Gastrocnemius medialis (tissue), 4 donors: ENCODE data around the gene DAPK3. TPM values are rescaled to one million over a fixed set of nuclear protein-coding genes. Genes with fewer than 3 reads are reported as not detected.

ENCODE experiments used
- ATAC-seq, 2 donors: fragments of 150-250 bp; one replicate each; pipeline ENCODE4 v1.9.1; 2016
- DNase-seq, 2 donors: peaks; one replicate each; pipeline ENCODE4 v3.0.0-alpha.2; 2019
- H3K27ac ChIP-seq, 4 donors: fragments of 200-600 bp; sonication (generic); 1 replicate in 1 of 4; 2 replicates in 3 of 4; pipeline ENCODE4 v1.5.1; 2016 to 2018; ENCODE audit warnings: mild to moderate bottlenecking in 2 of 4, moderate library complexity in 1 of 4
- H3K27me3 ChIP-seq, 3 donors: fragments of 200-600 bp; sonication (generic) in 2 of 3; 1 replicate in 1 of 3; 2 replicates in 2 of 3; pipeline versions ENCODE4 v1.5.1 to v1.6.0; 2016 to 2019; ENCODE audit warnings: mild to moderate bottlenecking in 1 of 3, moderate library complexity in 1 of 3
- H3K36me3 ChIP-seq, 2 donors: fragments of 200-600 bp; sonication (generic) in 1 of 2; one replicate each; pipeline ENCODE4 v1.5.1; 2017 to 2018
- H3K4me1 ChIP-seq, 2 donors: fragments of 200-600 bp; sonication (generic) in 1 of 2; one replicate each; pipeline ENCODE4 v1.5.1; 2016 to 2017; ENCODE audit warnings: mild to moderate bottlenecking in 2 of 2
- H3K4me3 ChIP-seq, 4 donors: fragments of 200-600 bp; sonication (generic) in 3 of 4; 1 replicate in 1 of 4; 2 replicates in 3 of 4; pipeline ENCODE4 v1.5.1; 2016 to 2019; ENCODE audit warnings: mild to moderate bottlenecking in 2 of 4
- H3K9me3 ChIP-seq, 3 donors: fragments of 200-600 bp; sonication (generic) in 2 of 3; 1 replicate in 1 of 3; 2 replicates in 2 of 3; pipeline ENCODE4 v1.5.1; 2016 to 2019
- CTCF ChIP-seq, 5 experiments: fragments of 450-650 bp in 3 of 5; fragments of 200-600 bp in 2 of 5; sonication (generic) in 2 of 5; IDR thresholded peaks in 4 of 5; conservative IDR thresholded peaks in 1 of 5; 1 replicate in 4 of 5; 2 replicates in 1 of 5; pipeline ENCODE4 v1.5.1; 2016 to 2019; ENCODE audit warnings: antibody characterized with exemption in 5 of 5, mild to moderate bottlenecking in 3 of 5, moderate library complexity in 3 of 5
- POLR2A ChIP-seq, 2 donors: fragments of 450-650 bp; IDR thresholded peaks; one replicate each; pipeline ENCODE4 v1.6.1; 2017; ENCODE audit warnings: antibody characterized with exemption in 2 of 2, mild to moderate bottlenecking in 2 of 2, moderate library complexity in 2 of 2
- in situ Hi-C, 4 donors: fragments of 200-750 bp; cut with MboI; loops; one replicate each; pipeline versions ENCODE4 v1.15.0 to v1.8.0; 2017; ENCODE audit warnings: low sequenced_read_pairs in 4 of 4
- intact Hi-C: fragments of 100-400 bp; cut with DNase I; formaldehyde crosslinking; loops from one replicate; pipeline ENCODE4 v1.15.1; 2023; ENCODE audit warnings: low total_unique reads
- microRNA counts, 2 donors: library from miRNA; unstranded; fragments of <30 nt; microRNA quantifications; one replicate each; lab custom pipeline; 2016
- microRNA-seq, 2 donors: library from miRNA; unstranded; fragments of <30 nt; microRNA quantifications; one replicate each; pipeline ENCODE4, GENCODE V29; 2016; ENCODE audit warnings: borderline replicate concordance in 2 of 2
- total RNA-seq, 4 donors: library from RNA; depleted of rRNA; stranded (reverse); fragments of >200 nt; gene quantifications; one replicate each; pipeline versions ENCODE4 v1.1.0 to v1.2.3, GENCODE V29; 2016

DAPK3 gene
- total RNA-seq, 4 donors from 2014 or later = 61.3 to 135 (median 115) TPM

GRCh38 chr19:3919793-3920192, 51.1 kb downstream of the DAPK3 start:
- intact Hi-C loops = no loop called here
- no peak for ATAC-seq
- Histone ChIP-seq H3K9me3 (peaks cover 0 to 3% (median 0%) of the 10 kb centered on the region in 3 donors), H3K4me3 (no peak overlapping the region), H3K36me3 (no peaks in the 10 kb centered on the region), H3K27ac (no peak overlapping the region), H3K27me3 (no peaks in the 10 kb centered on the region), H3K4me1 (no peaks in the 10 kb centered on the region)
- in situ Hi-C loops = no loop called here
- no peak for DNase-seq
- no peak for TF ChIP-seq POLR2A (IDR thresholded peaks at IDR 0.05)
- TF ChIP-seq CTCF (IDR thresholded peaks at IDR 0.05 in 4 of 5, conservative IDR thresholded peaks at IDR 0.05 in 1 of 5) = no peak

- H3K4me1 ChIP-seq = no peaks in the 10 kb centered on the region
- peaks cover 0 to 3% (median 0%) of the 10 kb centered on the region in 3 donors for H3K9me3 ChIP-seq
- H3K27ac ChIP-seq = no peak overlapping the region
- TF ChIP-seq POLR2A (IDR thresholded peaks at IDR 0.05) (no peak), CTCF (IDR thresholded peaks at IDR 0.05 in 4 of 5, conservative IDR thresholded peaks at IDR 0.05 in 1 of 5) (no peak)
- DNase-seq (no peak), ATAC-seq (no peak)
- intact Hi-C loops (no loop called here), in situ Hi-C loops (no loop called here)
- no peaks in the 10 kb centered on the region for H3K36me3 ChIP-seq
- no peak overlapping the region for H3K4me3 ChIP-seq
- no peaks in the 10 kb centered on the region for H3K27me3 ChIP-seq
These were observed 54.9 kb downstream of the DAPK3 start for GRCh38 chr19:3916033-3916432.

GRCh38 chr19:3914199-3914598, 56.7 kb downstream of the DAPK3 start:
- no peaks in the 10 kb centered on the region for H3K9me3 ChIP-seq
- H3K36me3 ChIP-seq = no peaks in the 10 kb centered on the region
- in situ Hi-C loops (no loop called here), intact Hi-C loops (no loop called here)
- no peak for TF ChIP-seq CTCF (IDR thresholded peaks at IDR 0.05 in 4 of 5, conservative IDR thresholded peaks at IDR 0.05 in 1 of 5)
- no peak overlapping the region for H3K4me3 ChIP-seq
- no peak overlapping the region for H3K27ac ChIP-seq
- ATAC-seq (no peak), DNase-seq (no peak)
- H3K4me1 ChIP-seq = no peaks in the 10 kb centered on the region
- no peaks in the 10 kb centered on the region for H3K27me3 ChIP-seq

- in situ Hi-C loops = no loop called here
- intact Hi-C loops = no loop called here
- no peak for ATAC-seq
These were observed 60.8 kb downstream of the DAPK3 start for GRCh38 chr19:3910105-3910504.

More at GRCh38 chr19:3910105-3910504, 60.8 kb downstream of the DAPK3 start:
- H3K4me1 ChIP-seq = no peaks in the 10 kb centered on the region
- no peak for DNase-seq
- TF ChIP-seq CTCF (IDR thresholded peaks at IDR 0.05 in 4 of 5, conservative IDR thresholded peaks at IDR 0.05 in 1 of 5) (no peak), POLR2A (IDR thresholded peaks at IDR 0.05) (no peak)
- H3K27ac ChIP-seq = no peak overlapping the region
- H3K36me3 ChIP-seq = no peaks in the 10 kb centered on the region
- no peaks in the 10 kb centered on the region for H3K27me3 ChIP-seq
- no peak overlapping the region for H3K4me3 ChIP-seq
- H3K9me3 ChIP-seq = no peaks in the 10 kb centered on the region

MicroRNAs encoded within 50 kb of the gene (microRNA counts, 767-probe panel; counts per million panel counts)
- microRNA hsa-miR-637 (lab: Ali Mortazavi, UCI) = 356 to 448 counts per million in 2 donors

Small RNAs within 50 kb of the gene (microRNA-seq; reads per million reads assigned to microRNA genes)
- 0 reads per million in 2 donors for gene MIR637

Other genes with a start within 250 kb of the DAPK3 start
- gene APBA3, start 209.4 kb downstream of the DAPK3 start, total RNA-seq = 10 to 100 TPM; 14.0 to 29.6 (median 27.4) TPM
- 10 to 100 TPM; 23.3 to 86.3 (median 63.3) TPM for gene MRPL54, start 208.4 kb downstream of the DAPK3 start, total RNA-seq
- not detected for gene RAX2, start 198.9 kb downstream of the DAPK3 start, total RNA-seq
- gene MATK, start 184.7 kb downstream of the DAPK3 start, total RNA-seq = 1 to 10 TPM in 1 of 4 donors, not detected in 3; 1.7 TPM
- gene ZFR2, start 102.1 kb downstream of the DAPK3 start, total RNA-seq = not detected
- not detected for gene ATCAY, start 90.4 kb downstream of the DAPK3 start, total RNA-seq
- 100 to 1,000 TPM in 2 of 4 donors, 10 to 100 TPM in 2; 46.3 to 168 (median 106) TPM for gene NMRK2, start 38.0 kb downstream of the DAPK3 start, total RNA-seq
- 1,000 to 10,000 TPM; 1,701 to 2,714 (median 2,440) TPM for gene EEF2, start 14.4 kb upstream of the DAPK3 start, total RNA-seq
- gene PIAS4, start 36.6 kb upstream of the DAPK3 start, total RNA-seq = 10 to 100 TPM; 15.5 to 20.0 (median 17.5) TPM
- 100 to 1,000 TPM in 2 of 4 donors, 10 to 100 TPM in 2; 50.0 to 104 (median 91.9) TPM for gene ZBTB7A, start 95.8 kb upstream of the DAPK3 start, total RNA-seq
- 100 to 1,000 TPM; 101 to 207 (median 138) TPM for gene MAP2K2, start 153.0 kb upstream of the DAPK3 start, total RNA-seq
- gene CREB3L3, start 182.5 kb upstream of the DAPK3 start, total RNA-seq = 1 to 10 TPM in 1 of 4 donors, under 1 TPM in 1, not detected in 2; 0.10 to 1.0 TPM
- 10 to 100 TPM; 11.7 to 25.7 (median 13.7) TPM for gene SIRT6, start 211.5 kb upstream of the DAPK3 start, total RNA-seq
- gene ANKRD24, start 211.6 kb upstream of the DAPK3 start, total RNA-seq = 1 to 10 TPM in 1 of 4 donors, under 1 TPM in 3; 0.13 to 3.0 (median 0.45) TPM